ENCODE data around the gene CDT1.
"Not testable (repeated sequence)": the region's sequence is repeated elsewhere in the genome, so short reads cannot be mapped to it uniquely, and the experiment has no call there.

CDT1 gene

GRCh38 chr16:88768071-88768783 is 35.4 kb upstream of the CDT1 start:
- DNase-seq (ENCODE audit: low read depth, low spot score) = no peak

GRCh38 chr16:88769617-88770460 is 33.8 kb upstream of the CDT1 start:
- DNase-seq (ENCODE audit: low read depth, low spot score) = no peak

GRCh38 chr16:88770461-88771293 is 32.9 kb upstream of the CDT1 start:
- DNase-seq (ENCODE audit: low read depth, low spot score) = no peak

GRCh38 chr16:88771294-88771772 is 32.3 kb upstream of the CDT1 start:
- no peak for DNase-seq (ENCODE audit: low read depth, low spot score)

- not testable (repeated sequence) for DNase-seq (ENCODE audit: low read depth, low spot score)
Observed at GRCh38 chr16:88771781-88772180, 31.8 kb upstream of the CDT1 start.

GRCh38 chr16:88772871-88773811 is 30.4 kb upstream of the CDT1 start:
- DNase-seq (ENCODE audit: low read depth, low spot score) = no peak

GRCh38 chr16:88773812-88774291 is 29.7 kb upstream of the CDT1 start:
- no peak for DNase-seq (ENCODE audit: low read depth, low spot score)

GRCh38 chr16:88774544-88775393 is 28.8 kb upstream of the CDT1 start:
- DNase-seq (ENCODE audit: low read depth, low spot score) = no peak

GRCh38 chr16:88775825-88776224 is 27.8 kb upstream of the CDT1 start:
- DNase-seq (ENCODE audit: low read depth, low spot score) = no peak

- no peak for DNase-seq (ENCODE audit: low read depth, low spot score)
Observed at GRCh38 chr16:88777471-88778270, 25.9 kb upstream of the CDT1 start.

GRCh38 chr16:88778271-88778525 is 25.4 kb upstream of the CDT1 start:
- DNase-seq (ENCODE audit: low read depth, low spot score) = no peak

- DNase-seq (ENCODE audit: low read depth, low spot score) = no peak
Observed at GRCh38 chr16:88778541-88779065, 25.0 kb upstream of the CDT1 start.

GRCh38 chr16:88779406-88780141 is 24.0 kb upstream of the CDT1 start:
- DNase-seq (ENCODE audit: low read depth, low spot score) = no peak

GRCh38 chr16:88780142-88781062 is 23.2 kb upstream of the CDT1 start:
- no peak for DNase-seq (ENCODE audit: low read depth, low spot score)

- DNase-seq (ENCODE audit: low read depth, low spot score) = no peak
Observed at GRCh38 chr16:88781140-88782077, 22.2 kb upstream of the CDT1 start.
